Non-pigmented ciliary epithelial cell (primary cell): ENCODE data around the gene EPS15.

Experiments used
- DNase-seq: peaks from one replicate; pipeline ENCODE4 v3.0.0-alpha.2; 2010; ENCODE audit warnings: low read depth

The EPS15 gene

GRCh38 chr1:51314974-51315373, 204.1 kb downstream of the EPS15 start:
- no peak for DNase-seq

GRCh38 chr1:51313961-51314777, 204.9 kb downstream of the EPS15 start:
- no peak for DNase-seq

DNA sequence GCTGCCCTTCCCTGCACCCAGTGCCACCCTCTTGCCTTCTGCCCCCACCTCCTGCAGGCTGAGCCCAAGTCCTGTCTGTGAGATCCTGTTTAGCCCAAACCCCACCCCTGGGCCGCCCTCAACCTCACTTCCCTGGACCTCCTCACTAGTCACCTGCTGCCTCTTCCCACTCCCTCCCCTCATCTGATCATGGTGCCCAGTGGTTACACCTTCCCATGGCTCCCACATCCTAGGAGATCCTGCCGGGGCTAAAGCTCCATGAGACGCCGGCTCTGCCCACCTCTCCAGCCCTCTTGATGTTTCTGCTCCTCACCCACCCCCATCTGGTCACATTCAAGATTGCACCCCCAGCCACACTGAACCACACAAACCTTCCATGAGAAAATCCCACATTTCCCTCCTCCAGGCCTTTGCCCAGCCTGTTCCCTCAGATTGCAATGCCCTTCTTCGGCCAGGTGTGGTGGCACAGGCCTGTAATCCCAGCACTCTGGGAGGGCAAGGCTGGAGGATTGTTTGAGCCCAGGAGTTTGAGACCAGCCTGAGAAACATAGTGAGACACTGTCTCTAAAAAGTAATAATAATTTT, 205.7 kb downstream of the EPS15 start:
- DNase-seq = no peak

DNA sequence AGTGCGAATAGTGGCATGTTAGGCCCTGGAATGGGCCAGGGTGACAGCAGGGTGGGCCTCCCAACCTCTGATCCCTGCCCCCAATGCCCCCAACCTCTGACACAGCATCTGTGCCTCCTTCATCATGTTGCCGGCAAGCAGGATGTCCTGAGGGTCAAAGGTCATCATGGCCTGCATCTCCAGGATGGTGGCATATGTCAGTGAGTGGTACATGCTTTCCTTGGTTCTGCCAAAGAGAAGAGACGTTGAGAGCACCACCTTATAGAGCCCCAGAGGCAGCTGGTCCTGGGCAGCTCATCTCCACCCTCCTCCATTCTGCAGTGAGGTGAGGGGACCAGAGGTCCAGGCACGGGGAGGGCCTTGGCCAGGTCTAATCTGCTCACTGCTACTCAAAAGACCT, 206.3 kb downstream of the EPS15 start:
- no peak for DNase-seq

GRCh38 chr1:51311826-51312225, 207.2 kb downstream of the EPS15 start:
- no peak for DNase-seq

DNA sequence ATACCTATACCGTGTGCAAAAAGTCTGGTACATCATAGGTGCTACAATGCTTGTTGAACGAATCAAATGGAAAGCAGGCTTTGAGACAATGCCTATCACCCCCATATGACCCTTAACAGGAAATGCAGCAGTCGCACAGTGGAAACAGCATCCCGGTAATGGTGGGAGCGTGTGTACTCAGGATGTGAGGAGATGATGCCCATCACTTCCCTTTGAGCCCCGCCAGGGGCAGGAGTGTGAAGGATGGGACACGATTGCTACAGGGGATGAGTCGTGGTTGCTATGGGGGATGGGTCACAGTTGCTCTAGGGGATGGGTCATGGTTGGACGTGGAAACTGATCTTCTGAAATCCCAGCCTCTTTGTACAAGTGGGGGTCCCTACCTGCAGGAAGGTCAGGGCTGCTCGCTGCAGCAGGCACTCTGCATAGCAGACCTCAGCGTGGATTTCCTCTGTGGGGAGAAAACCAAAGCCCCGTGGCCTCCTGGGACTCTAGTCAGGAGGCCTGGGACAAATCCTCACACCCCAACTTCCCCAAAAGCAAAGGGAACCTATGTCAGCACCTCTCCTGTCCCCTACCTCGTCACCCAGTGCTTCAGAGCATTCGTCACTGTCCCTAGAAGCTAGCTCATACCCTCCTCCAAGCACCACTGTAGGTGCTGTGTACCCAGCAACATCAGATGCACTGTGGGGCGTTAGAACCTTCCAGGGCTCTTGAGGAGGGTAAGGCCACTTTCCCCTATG, 208.0 kb downstream of the EPS15 start:
- DNase-seq = no peak

DNA sequence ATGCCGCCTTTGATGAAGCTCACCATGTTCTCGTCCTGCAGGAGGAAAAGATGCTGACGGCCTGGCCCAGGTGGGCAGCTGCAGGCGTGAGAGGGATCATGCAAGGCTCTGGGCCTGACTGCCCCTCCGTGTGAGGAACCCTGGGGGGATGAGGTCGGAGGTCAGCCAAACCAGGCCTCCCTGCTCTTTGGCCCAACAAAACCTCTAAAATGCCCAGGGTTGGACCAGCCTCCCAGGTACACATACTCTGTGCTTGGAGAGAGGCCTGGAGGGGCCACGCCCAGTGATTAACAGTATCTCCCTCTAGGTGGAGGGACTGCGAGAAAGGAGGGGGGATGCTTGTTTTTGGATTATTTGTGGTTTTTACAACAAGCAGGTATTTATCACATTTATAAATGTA, 209.8 kb downstream of the EPS15 start:
- no peak for DNase-seq

DNA sequence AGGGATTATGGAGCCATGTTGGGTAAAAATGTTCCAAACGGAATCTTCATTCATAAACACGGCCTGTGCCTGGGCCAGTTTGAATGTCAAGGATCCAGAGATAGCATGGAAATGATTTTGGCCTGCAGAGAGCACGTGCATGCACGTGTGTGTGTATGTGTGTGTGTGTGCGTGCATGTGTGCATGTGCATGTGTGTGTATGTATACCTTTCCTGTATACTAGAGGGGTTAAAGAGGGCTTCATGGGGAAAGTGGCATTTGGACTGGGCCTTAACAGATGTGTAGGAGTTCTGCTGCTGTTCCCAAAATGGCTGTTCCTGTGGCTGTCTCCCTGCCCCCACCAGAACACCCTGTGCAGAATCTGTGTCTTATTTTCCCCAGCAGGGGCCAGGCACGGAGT, 210.4 kb downstream of the EPS15 start:
- DNase-seq = no peak

- DNase-seq = no peak
Observed at GRCh38 chr1:51306950-51307349, 212.1 kb downstream of the EPS15 start.

DNA sequence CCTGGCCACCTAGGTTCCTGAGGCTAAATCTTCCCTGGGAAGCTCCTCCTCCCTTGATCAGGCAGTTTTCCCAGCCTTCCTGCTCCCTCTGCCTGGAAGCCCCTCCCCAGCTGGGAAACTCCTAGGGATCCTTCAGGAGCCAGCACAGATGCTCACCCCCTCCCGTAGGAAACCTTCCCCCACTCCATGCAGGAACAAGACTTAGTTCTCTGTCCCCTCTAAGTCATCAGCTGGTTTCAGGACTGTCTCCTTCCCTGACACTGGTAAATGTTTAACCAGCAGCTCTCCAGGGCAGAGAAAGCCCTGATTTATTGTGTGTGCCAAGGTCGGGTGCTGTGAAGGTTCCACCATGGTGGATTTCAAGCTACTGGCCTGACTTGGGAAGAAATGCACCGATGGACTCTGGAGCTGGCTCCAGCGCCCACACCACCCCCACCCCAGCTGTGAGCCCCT, 213.7 kb downstream of the EPS15 start:
- no peak for DNase-seq

- no peak for DNase-seq
Observed at GRCh38 chr1:51304360-51304759, 214.7 kb downstream of the EPS15 start.
